ENCODE data around the gene CLCN7.
"Not testable (repeated sequence)": the region's sequence is repeated elsewhere in the genome, so short reads cannot be mapped to it uniquely, and the experiment has no call there.

Gene CLCN7

GRCh38 chr16:1486551-1487390 is 11.9 kb upstream of the CLCN7 start:
- no peak for DNase-seq

- DNase-seq = no peak
Measured at GRCh38 chr16:1485847-1486496, 11.1 kb upstream of the CLCN7 start.

- no peak for DNase-seq
Measured at GRCh38 chr16:1481906-1482835, 7.3 kb upstream of the CLCN7 start.

- DNase-seq = not testable (repeated sequence)
Measured at GRCh38 chr16:1478937-1479336, 4.1 kb upstream of the CLCN7 start.

GRCh38 chr16:1477033-1477432 is 2.2 kb upstream of the CLCN7 start:
- no peak for DNase-seq

- DNase-seq = no peak
Measured at GRCh38 chr16:1475552-1476114, 805 bp upstream of the CLCN7 start.

GRCh38 chr16:1474082-1474795 is 589 bp downstream of the CLCN7 start:
- DNase-seq = no peak

GRCh38 chr16:1472974-1473373 is 1.9 kb downstream of the CLCN7 start:
- no peak for DNase-seq

- no peak for DNase-seq
Measured at GRCh38 chr16:1471569-1472194, 3.1 kb downstream of the CLCN7 start.

- no peak for DNase-seq
Measured at GRCh38 chr16:1470481-1471251, 4.2 kb downstream of the CLCN7 start.

- DNase-seq = no peak
Measured at GRCh38 chr16:1469693-1470201, 5.1 kb downstream of the CLCN7 start.

GRCh38 chr16:1469141-1469540 is 5.7 kb downstream of the CLCN7 start:
- DNase-seq = not testable (repeated sequence)

GRCh38 chr16:1468426-1468810 is 6.4 kb downstream of the CLCN7 start:
- no peak for DNase-seq

- no peak for DNase-seq
Measured at GRCh38 chr16:1466968-1467521, 7.8 kb downstream of the CLCN7 start.

- no peak for DNase-seq
Measured at GRCh38 chr16:1466054-1466453, 8.8 kb downstream of the CLCN7 start.

- no peak for DNase-seq
Measured at GRCh38 chr16:1465567-1465915, 9.3 kb downstream of the CLCN7 start.

- no peak for DNase-seq
Measured at GRCh38 chr16:1464894-1465566, 9.8 kb downstream of the CLCN7 start.

GRCh38 chr16:1464196-1464893 is 10.5 kb downstream of the CLCN7 start:
- DNase-seq = no peak

- no peak for DNase-seq
Measured at GRCh38 chr16:1461146-1461545, 13.7 kb downstream of the CLCN7 start.

Measured in NCI-H1930 (cell line).